ENCODE data around the gene ZNF860. TPM values are rescaled to one million over a fixed set of nuclear protein-coding genes. Genes with fewer than 3 reads are reported as not detected.

Gene ZNF860
- total RNA-seq, result 0.44 and 1.0 TPM in 2 replicates

DNA sequence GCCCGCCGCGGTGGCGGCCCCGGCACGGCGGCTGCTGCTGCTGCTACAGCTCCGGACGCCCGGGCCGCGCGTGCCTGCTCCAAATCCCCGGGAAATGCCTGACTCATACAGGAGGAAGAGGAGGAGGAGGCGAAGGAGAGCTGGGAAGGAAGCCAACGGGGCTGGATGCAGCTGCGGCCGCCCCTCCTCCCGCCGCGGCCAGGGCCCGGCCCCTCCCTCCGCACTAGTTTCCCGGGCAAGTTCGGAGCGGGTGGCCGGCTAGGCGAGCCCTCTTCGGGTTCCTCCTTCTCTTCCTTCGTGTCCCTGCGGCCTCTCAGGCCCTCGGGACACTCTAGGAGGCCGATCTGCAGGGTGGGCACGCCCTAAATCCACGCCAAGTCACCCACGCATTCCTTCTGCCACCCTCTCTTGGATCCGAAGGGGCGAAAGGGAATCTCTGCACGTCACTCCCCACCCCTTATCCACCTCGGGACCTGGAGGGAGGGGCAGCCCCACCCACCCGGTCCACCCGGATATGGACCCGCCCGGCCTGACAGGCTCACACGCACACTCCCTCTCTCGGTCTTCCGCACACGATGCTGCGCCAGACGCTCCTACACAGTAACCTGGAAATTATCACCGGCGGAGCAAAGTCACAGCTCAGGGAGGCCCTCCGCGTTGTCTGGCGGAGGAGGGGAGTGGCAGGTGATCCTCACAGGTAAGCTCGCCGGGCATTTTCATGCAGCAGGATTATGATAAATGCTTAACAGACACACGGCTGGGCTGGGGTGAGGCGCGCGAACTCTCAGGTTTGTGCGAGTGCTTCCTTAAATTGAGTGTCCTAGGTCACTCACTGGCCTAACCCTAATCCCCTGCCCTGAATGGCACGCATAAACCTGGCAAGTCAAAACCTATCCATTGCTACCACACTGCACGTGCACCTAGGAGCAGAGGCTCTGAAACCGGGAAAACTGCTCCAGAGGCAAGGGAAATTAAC is at the start of gene ZNF860, which contains the start of gene OSBPL10:
Gene ZNF860, plus strand, starts transcription at position 545 of the 976 bp plus-strand sequence. CDS start 7,330 bp downstream, outside the sequence.
Gene OSBPL10, minus strand, starts transcription at position 57 of the 976 bp plus-strand sequence. CDS start 83 bp downstream, outside the sequence.

Small RNAs within 50 kb of the gene (small RNA-seq; reads per million reads assigned to genes)
- not detected for gene RF00402 (ENCODE audit: low replicate concordance)

Other genes starting within 250 kb of the ZNF860 start
- gene OSBPL10, start 488 bp upstream of the ZNF860 start, total RNA-seq, result 20.3 and 21.4 TPM in 2 replicates
- gene GPD1L, start 124.9 kb downstream of the ZNF860 start, total RNA-seq, result 3.3 and 6.0 TPM in 2 replicates